Right lobe of liver (tissue), 4 donors: ENCODE results near the gene EPS15.

Experiments used
- CTCF ChIP-seq, 4 donors: fragments of 200-600 bp in 3 of 4; fragments of 450-650 bp in 1 of 4; IDR thresholded peaks; one replicate each; pipeline versions ENCODE4 v1.5.1 to v1.8.0; 2016 to 2022; ENCODE audit warnings: antibody characterized with exemption in 4 of 4, mild to moderate bottlenecking in 2 of 4
- POLR2A ChIP-seq: fragments of 450-650 bp; IDR thresholded peaks from one replicate; pipeline ENCODE4 v1.6.1; 2017; ENCODE audit warnings: antibody characterized with exemption, mild to moderate bottlenecking
- donor health status: DM: no; HTN: no; CAD: no.
- donor health status: DM: no; HTN: no; CAD: no.
- donor health status: DM: no; HTN: yes; CAD: no.

GRCh38 chr1:51549901-51550300, 30.8 kb upstream of the EPS15 start:
- no peak for TF ChIP-seq POLR2A
- no peak for TF ChIP-seq CTCF (IDR thresholded peaks at IDR 0.05)
